Measurements from ENCODE around the gene SEMA4A.
"Not testable (repeated sequence)": the region's sequence is repeated elsewhere in the genome, so short reads cannot be mapped to it uniquely, and the experiment has no call there.

The SEMA4A gene

GRCh38 chr1:156194300-156194652 lies 40.9 kb downstream of the SEMA4A start:
- DNase-seq (ENCODE audit: low spot score) = no peak

GRCh38 chr1:156195853-156196252 lies 42.5 kb downstream of the SEMA4A start:
- no peak for DNase-seq (ENCODE audit: low spot score)

- no peak for DNase-seq (ENCODE audit: low spot score)
These were observed 43.1 kb downstream of the SEMA4A start for GRCh38 chr1:156196445-156196844.

- no peak for DNase-seq (ENCODE audit: low spot score)
These were observed 45.5 kb downstream of the SEMA4A start for GRCh38 chr1:156198831-156199349.

GRCh38 chr1:156200044-156200443 lies 46.7 kb downstream of the SEMA4A start:
- no peak for DNase-seq (ENCODE audit: low spot score)

GRCh38 chr1:156203331-156203730 lies 49.9 kb downstream of the SEMA4A start:
- no peak for DNase-seq (ENCODE audit: low spot score)

GRCh38 chr1:156204686-156205085 lies 51.3 kb downstream of the SEMA4A start:
- DNase-seq (ENCODE audit: low spot score) = no peak

- DNase-seq (ENCODE audit: low spot score) = no peak
These were observed 57.9 kb downstream of the SEMA4A start for GRCh38 chr1:156211243-156211642.

GRCh38 chr1:156212130-156212529 lies 58.7 kb downstream of the SEMA4A start:
- DNase-seq (ENCODE audit: low spot score) = no peak

DNA sequence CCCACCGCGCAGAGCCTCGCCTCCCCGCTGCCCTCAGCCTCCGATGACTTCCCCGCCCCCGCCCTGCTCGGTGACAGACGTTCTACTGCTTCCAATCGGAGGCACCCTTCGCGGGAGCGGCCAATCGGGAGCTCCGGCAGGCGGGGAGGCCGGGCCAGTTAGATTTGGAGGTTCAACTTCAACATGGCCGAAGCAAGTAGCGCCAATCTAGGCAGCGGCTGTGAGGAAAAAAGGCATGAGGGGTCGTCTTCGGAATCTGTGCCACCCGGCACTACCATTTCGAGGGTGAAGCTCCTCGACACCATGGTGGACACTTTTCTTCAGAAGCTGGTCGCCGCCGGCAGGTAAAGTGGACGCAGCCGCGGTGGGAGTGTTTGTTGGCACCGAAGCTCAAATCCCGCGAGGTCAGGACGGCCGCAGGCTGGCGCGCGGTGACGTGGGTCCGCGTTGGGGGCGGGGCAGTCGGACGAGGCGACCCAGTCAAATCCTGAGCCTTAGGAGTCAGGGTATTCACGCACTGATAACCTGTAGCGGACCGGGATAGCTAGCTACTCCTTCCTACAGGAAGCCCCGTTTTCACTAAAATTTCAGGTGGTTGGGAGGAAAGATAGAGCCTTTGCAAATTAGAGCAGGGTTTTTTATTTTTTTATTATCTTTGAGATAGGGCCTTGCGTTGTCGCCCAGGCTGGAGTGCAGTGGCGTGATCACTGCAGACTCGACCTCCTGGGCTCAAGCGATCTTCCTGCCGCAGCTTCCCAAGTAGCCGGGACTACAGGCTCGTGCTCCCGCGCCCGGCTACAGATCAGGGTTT lies 59.7 kb downstream of the SEMA4A start, which contains the start of gene PMF1:
PMF1 (plus strand) TSS at position 175 of the 811 bp plus-strand sequence; CDS start at position 184, 9 bp downstream.
- peak; percentile 96 for DNase-seq (ENCODE audit: low spot score)

GRCh38 chr1:156213644-156213966 lies 60.2 kb downstream of the SEMA4A start:
- no peak for DNase-seq (ENCODE audit: low spot score)

GRCh38 chr1:156214024-156214748 lies 60.8 kb downstream of the SEMA4A start:
- peak; percentile 21 for DNase-seq (ENCODE audit: low spot score)

DNA sequence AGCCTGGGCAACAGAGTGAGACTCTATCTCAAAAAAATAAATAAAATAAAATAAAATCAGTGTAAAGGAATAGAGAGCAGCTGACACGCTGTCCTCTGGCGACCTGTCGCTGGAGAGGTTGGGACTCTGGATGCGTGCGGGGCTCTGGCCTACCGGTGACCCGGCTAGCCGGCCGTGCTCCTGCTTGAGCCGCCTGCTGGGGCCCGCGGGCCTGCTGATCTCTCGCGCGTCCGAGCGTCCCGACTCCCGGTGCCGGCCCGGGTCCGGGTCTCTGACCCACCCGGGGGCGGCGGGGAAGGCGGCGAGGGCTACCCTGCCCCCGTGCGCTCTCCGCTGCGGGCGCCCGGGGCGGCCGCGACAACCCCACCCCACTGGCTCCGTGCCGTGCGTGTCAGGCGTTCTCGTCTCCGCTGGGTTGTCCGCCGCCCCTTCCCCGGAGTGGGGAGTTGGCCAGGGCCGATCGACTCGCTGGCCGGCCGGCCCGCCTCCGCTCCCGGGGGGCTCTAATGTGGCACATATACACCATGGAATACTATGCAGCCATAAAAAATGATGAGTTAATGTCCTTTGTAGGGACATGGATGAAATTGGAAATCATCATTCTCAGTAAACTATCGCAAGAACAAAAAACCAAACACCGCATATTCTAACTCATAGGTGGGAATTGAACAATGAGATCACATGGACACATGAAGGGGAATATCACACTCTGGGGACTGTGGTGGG lies 63.1 kb downstream of the SEMA4A start:
- DNase-seq (ENCODE audit: low spot score) = not testable (repeated sequence)

GRCh38 chr1:156217871-156218270 lies 64.5 kb downstream of the SEMA4A start:
- peak; percentile 75 for DNase-seq (ENCODE audit: low spot score)

DNA sequence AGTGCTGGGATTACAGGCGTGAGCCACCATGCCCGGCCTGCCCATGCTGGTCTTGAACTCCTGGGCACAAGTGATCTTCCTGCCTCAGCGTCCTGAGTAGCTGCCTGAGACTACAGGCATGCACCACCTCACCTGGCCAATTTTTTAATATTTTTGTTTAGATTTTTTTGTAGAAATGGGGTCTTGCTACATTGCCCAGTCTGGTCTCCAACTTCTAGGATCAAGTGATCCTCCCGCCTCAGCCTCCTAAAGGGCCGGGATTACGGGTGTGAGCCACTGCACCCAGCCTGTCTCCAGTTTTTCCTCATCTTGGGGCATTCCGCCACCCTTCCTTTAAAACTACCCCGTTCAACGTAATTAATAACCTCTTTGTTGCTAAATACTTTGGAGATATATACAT lies 66.8 kb downstream of the SEMA4A start:
- DNase-seq (ENCODE audit: low spot score) = no peak

- no peak for DNase-seq (ENCODE audit: low spot score)
These were observed 68.8 kb downstream of the SEMA4A start for GRCh38 chr1:156221986-156222692.

- DNase-seq (ENCODE audit: low spot score) = no peak
These were observed 72.3 kb downstream of the SEMA4A start for GRCh38 chr1:156225677-156226014.

DNA sequence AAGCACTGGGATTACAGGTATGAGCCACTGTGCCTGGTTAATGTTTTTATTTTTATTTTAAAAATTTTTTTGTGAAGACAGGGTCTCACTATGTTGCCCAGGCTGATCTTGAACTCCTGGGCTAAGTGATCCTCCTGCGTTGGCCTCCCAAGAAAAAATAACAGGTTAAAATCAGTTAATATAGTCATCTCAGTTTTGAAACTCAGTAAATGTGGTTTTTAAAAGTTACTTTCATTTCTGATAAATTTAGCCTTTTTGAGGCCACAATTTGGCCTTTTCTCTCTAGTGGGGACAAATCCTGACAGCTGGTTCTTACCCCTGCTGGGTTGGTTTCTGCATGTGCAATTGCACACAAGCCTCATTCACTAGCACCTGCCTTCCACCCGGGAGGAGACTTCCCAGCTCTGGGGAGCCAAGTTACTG lies 72.7 kb downstream of the SEMA4A start:
- DNase-seq (ENCODE audit: low spot score) = no peak

DNA sequence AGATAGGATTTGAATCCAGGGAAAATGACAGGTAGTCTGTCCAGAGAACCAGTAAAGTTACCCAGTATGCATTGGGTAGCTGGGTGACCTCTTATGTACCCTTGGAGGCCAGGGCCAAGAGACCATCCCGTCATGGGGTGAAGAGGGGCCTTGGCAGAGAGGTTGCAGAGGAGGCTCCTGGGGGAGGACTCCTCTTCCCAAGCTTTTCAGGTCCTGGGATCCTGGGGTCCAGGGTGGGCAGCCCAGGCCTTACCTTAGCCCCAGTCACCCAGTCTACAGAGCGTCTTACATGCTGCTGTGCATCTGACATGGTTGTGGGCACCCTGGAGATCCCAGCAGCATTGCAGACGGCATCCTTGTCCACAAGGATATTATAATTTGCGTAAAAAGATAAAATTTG lies 73.4 kb downstream of the SEMA4A start:
- no peak for DNase-seq (ENCODE audit: low spot score)

Measured in CD4-positive, alpha-beta T cell treated with Interleukin-6 at 100 ng/mL for 8 hours (primary cell).